ENCODE data around the gene ZC3H10.

- TF ChIP-seq REST (IDR thresholded peaks at IDR 0.05; ENCODE audit: borderline replicate concordance): no peak
- TF ChIP-seq CTCF (IDR thresholded peaks at IDR 0.05; ENCODE audit: poor library complexity, severe bottlenecking): no peak
Observed at GRCh38 chr12:56158926-56159461, 40.9 kb downstream of the ZC3H10 start.

Data from neural cell (in vitro differentiated cells).